ENCODE measurements around the gene PEX11G.
A peak's percentile ranks its signal among the peaks of the same experiment; 100 is the strongest.
"Not testable (repeated sequence)": the region's sequence is repeated elsewhere in the genome, so short reads cannot be mapped to it uniquely, and the experiment has no call there.

PEX11G gene

GRCh38 chr19:7434391-7434790 is 54.4 kb downstream of the PEX11G start:
- Mint-ChIP-seq H3K4me3 (no peak overlapping the region), H3K9me3 (no peaks in the 10 kb centered on the region), H3K27ac (no peak overlapping the region), H3K27me3 (no peaks in the 10 kb centered on the region), H3K36me3 (ENCODE audit: low read depth) (peaks cover 73% of the 10 kb centered on the region), H3K4me1 (ENCODE audit: low read depth) (peaks cover 4% of the 10 kb centered on the region)
- intact Hi-C loops (cut with micrococcal nuclease), result no loop called here

- H3K9me3 Mint-ChIP-seq; H3K27ac Mint-ChIP-seq; H3K4me3 Mint-ChIP-seq; H3K4me1 Mint-ChIP-seq (ENCODE audit: low read depth); intact Hi-C loops (cut with micrococcal nuclease); H3K27me3 Mint-ChIP-seq: not testable (repeated sequence)
- H3K36me3 Mint-ChIP-seq (ENCODE audit: low read depth), result peaks cover 81% of the 10 kb centered on the region
These were observed 55.4 kb downstream of the PEX11G start for GRCh38 chr19:7433456-7433855.

GRCh38 chr19:7429638-7430282 is 59.1 kb downstream of the PEX11G start:
- Mint-ChIP-seq H3K27ac (no peak overlapping the region), H3K9me3 (no peaks in the 10 kb centered on the region), H3K4me1 (ENCODE audit: low read depth) (no peaks in the 10 kb centered on the region), H3K27me3 (no peaks in the 10 kb centered on the region), H3K36me3 (ENCODE audit: low read depth) (peaks cover 59% of the 10 kb centered on the region), H3K4me3 (no peak overlapping the region)
- intact Hi-C loops (cut with micrococcal nuclease), result no loop called here

DNA sequence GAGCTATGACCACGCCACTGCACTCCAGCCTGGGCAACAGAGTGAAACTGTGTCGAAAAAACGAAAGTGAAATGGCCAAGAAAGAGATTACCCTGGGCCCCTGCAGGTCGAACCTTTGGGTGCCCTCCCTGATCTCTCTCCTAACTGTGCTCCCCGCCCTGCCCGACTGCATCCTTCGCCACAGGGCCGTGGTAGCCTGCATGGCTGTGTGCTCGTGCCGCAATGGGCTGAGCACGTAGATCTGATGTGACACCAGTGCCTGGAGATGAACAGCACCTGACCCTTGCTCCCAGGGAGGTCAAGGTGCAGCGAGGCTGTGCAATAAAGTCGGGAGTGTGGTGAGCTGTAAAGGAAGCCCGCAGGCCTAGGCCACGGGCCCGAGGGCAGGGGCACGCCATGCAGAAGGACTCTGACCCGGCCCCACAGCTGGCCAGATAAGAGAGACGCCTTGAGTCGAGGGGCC is 60.2 kb downstream of the PEX11G start:
- H3K4me3 Mint-ChIP-seq, result no peak overlapping the region
- no peaks in the 10 kb centered on the region for H3K27me3 Mint-ChIP-seq
- no peak overlapping the region for H3K27ac Mint-ChIP-seq
- H3K36me3 Mint-ChIP-seq (ENCODE audit: low read depth), result peaks cover 60% of the 10 kb centered on the region
- H3K4me1 Mint-ChIP-seq (ENCODE audit: low read depth), result no peaks in the 10 kb centered on the region
- intact Hi-C loops (cut with micrococcal nuclease), result no loop called here
- H3K9me3 Mint-ChIP-seq, result no peaks in the 10 kb centered on the region

DNA sequence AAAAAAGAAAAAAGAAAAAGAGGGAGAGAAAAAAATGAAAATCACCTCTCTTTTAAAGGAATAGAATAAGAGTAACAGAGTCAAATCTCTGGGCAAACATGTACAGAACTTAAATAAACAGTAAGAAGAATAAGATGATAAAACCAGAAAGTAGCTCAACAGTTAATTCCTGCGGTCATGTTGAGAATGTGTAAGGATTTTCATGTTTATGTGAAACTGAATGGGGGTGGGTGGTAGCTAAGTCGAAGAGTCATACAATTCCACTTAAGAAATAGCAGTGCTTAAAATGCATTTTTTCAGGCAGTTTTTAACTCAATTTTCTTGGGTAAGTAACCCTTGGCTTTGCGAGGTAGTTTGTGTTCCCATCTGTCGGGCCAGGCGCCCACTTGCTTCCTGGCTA is 60.9 kb downstream of the PEX11G start:
- no peaks in the 10 kb centered on the region for H3K9me3 Mint-ChIP-seq
- H3K27me3 Mint-ChIP-seq, result no peaks in the 10 kb centered on the region
- intact Hi-C loops (cut with micrococcal nuclease), result no loop called here
- H3K36me3 Mint-ChIP-seq (ENCODE audit: low read depth), result peaks cover 65% of the 10 kb centered on the region
- no peak overlapping the region for H3K4me3 Mint-ChIP-seq
- H3K27ac Mint-ChIP-seq, result peak overlapping the region; percentile 1
- H3K4me1 Mint-ChIP-seq (ENCODE audit: low read depth), result no peaks in the 10 kb centered on the region

DNA sequence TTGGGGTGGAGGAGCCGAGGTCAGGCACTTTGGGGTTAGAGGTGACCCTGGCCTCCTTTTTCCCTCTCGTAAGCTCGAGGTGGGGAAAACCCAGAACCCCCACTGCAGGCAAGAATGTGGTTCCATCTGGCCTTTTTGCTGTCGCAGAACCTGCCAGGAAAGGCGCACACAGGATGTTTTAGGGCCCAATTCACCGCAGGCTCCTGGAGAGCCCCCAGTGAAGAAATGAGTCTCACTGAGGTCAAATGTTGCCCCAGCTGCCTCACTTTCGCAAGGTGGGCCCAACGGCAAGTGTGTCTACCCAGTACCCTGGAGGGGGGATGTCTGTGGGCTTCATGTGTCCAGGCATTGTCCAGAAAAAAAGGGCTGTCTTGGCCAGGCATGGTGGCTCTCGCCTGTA is 61.8 kb downstream of the PEX11G start:
- Mint-ChIP-seq H3K4me1 (ENCODE audit: low read depth) (no peaks in the 10 kb centered on the region), H3K27ac (no peak overlapping the region), H3K36me3 (ENCODE audit: low read depth) (peaks cover 65% of the 10 kb centered on the region), H3K9me3 (no peaks in the 10 kb centered on the region), H3K27me3 (no peaks in the 10 kb centered on the region), H3K4me3 (no peak overlapping the region)
- intact Hi-C loops (cut with micrococcal nuclease), result no loop called here
